GM21576 (cell line): ENCODE results near the gene RGS14.
A peak's percentile ranks its signal among the peaks of the same experiment; 100 is the strongest.
"Not testable (repeated sequence)": the region's sequence is repeated elsewhere in the genome, so short reads cannot be mapped to it uniquely, and the experiment has no call there.

Experiments
- ATAC-seq: cut with Tn5 transposase; IDR thresholded peaks from one replicate; pipeline ENCODE4 v1.9.1; 2021; ENCODE audit warnings: mild to moderate bottlenecking, moderate library complexity; ENCODE audit not compliant: unreplicated experiment

The RGS14 gene

GRCh38 chr5:177346820-177347219 lies 10.9 kb upstream of the RGS14 start:
- no peak for ATAC-seq

- no peak for ATAC-seq
Measured at GRCh38 chr5:177347699-177348098, 10.0 kb upstream of the RGS14 start.

- ATAC-seq = no peak
Measured at GRCh38 chr5:177349362-177349647, 8.4 kb upstream of the RGS14 start.

- no peak for ATAC-seq
Measured at GRCh38 chr5:177349762-177350161, 8.0 kb upstream of the RGS14 start.

- ATAC-seq = peak; percentile 9
Measured at GRCh38 chr5:177350776-177351391, 6.8 kb upstream of the RGS14 start.

- peak; percentile 93 for ATAC-seq
Measured at GRCh38 chr5:177351392-177352329, 6.1 kb upstream of the RGS14 start, which contains the start of gene LMAN2. Gene LMAN2 (minus strand): TSS chr5:177351668. CDS start chr5:177351647, 21 bp downstream.

GRCh38 chr5:177353093-177353492 lies 4.6 kb upstream of the RGS14 start:
- no peak for ATAC-seq

- no peak for ATAC-seq
Measured at GRCh38 chr5:177354256-177354655, 3.5 kb upstream of the RGS14 start.

GRCh38 chr5:177354711-177355110 lies 3.0 kb upstream of the RGS14 start:
- ATAC-seq = no peak

GRCh38 chr5:177355162-177355867 lies 2.4 kb upstream of the RGS14 start:
- ATAC-seq = no peak

- ATAC-seq = no peak
Measured at GRCh38 chr5:177355868-177356168, 1.9 kb upstream of the RGS14 start.

- no peak for ATAC-seq
Measured at GRCh38 chr5:177356746-177357145, 978 bp upstream of the RGS14 start.

- ATAC-seq = no peak
Measured at GRCh38 chr5:177357146-177357458, 622 bp upstream of the RGS14 start.

- ATAC-seq = peak; percentile 4
Measured at GRCh38 chr5:177358370-177358819, 671 bp downstream of the RGS14 start.

GRCh38 chr5:177359451-177359851 lies 1.7 kb downstream of the RGS14 start:
- no peak for ATAC-seq

GRCh38 chr5:177359860-177360259 lies 2.1 kb downstream of the RGS14 start:
- ATAC-seq = no peak

- ATAC-seq = not testable (repeated sequence)
Measured at GRCh38 chr5:177360740-177361139, 3.0 kb downstream of the RGS14 start.

GRCh38 chr5:177361418-177362291 lies 3.9 kb downstream of the RGS14 start:
- ATAC-seq = no peak

- no peak for ATAC-seq
Measured at GRCh38 chr5:177362292-177362609, 4.5 kb downstream of the RGS14 start.

GRCh38 chr5:177362610-177363507 lies 5.1 kb downstream of the RGS14 start:
- no peak for ATAC-seq
